ENCODE measurements around the gene SLC66A2.

DNA sequence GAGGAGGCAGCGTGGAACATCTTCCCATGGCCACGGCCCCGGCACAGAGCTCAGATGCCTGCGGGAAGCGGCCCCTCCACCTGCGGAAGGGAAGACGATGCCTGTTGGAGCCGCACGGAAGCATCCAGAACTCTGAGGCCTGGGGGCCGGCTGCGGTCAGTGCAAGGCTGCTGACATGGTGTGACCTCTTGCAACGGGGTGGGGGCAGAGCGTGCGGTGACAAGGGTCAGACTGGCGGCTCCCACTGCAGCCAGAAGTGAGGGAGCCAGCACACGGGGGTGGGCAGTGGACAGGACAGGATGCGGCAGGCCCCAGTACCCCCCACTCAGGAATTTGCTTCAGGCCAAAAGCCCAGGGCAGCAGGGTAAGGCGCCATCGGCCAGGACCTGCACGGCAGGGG is 48.8 kb downstream of the SLC66A2 start:
- TF ChIP-seq, protein P1, sequence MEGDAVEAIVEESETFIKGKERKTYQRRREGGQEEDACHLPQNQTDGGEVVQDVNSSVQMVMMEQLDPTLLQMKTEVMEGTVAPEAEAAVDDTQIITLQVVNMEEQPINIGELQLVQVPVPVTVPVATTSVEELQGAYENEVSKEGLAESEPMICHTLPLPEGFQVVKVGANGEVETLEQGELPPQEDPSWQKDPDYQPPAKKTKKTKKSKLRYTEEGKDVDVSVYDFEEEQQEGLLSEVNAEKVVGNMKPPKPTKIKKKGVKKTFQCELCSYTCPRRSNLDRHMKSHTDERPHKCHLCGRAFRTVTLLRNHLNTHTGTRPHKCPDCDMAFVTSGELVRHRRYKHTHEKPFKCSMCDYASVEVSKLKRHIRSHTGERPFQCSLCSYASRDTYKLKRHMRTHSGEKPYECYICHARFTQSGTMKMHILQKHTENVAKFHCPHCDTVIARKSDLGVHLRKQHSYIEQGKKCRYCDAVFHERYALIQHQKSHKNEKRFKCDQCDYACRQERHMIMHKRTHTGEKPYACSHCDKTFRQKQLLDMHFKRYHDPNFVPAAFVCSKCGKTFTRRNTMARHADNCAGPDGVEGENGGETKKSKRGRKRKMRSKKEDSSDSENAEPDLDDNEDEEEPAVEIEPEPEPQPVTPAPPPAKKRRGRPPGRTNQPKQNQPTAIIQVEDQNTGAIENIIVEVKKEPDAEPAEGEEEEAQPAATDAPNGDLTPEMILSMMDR (IDR thresholded peaks at IDR 0.05; ENCODE audit: low read length), result no peak
- no peak for TF ChIP-seq EZH2 (optimal IDR thresholded peaks at IDR 0.05; ENCODE audit: low read depth, low read length)
- no peak for TF ChIP-seq EZH2phosphoT487 (IDR thresholded peaks at IDR 0.05; ENCODE audit: low read length)

All from MM.1S (cell line).